Measurements from ENCODE around the gene MRPL32. TPM values are rescaled to one million over a fixed set of nuclear protein-coding genes. Genes with fewer than 3 reads are reported as not detected.

Gene MRPL32
- total RNA-seq, 1 donor from 2014 or later: 56.8 TPM

DNA sequence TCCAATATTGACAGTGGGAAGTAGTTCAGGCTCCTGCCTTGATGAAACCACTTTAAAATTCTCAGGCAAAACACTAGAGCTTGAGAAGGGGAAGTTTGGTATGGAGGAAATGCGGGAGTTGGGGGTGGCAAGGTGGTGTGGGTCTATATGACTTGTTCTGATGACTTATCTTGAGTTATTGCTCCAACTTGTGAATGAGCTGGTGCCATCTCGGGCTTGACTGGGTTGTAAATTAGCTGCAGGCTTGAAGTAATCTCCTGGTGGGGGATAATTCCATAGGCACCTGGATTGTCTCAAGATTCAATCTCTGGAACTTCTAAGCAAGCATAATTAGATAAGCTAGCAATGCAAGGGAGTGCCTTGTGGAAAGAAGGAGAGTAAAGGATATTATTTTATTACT lies 29.0 kb downstream of the MRPL32 start:
- intact Hi-C loops (cut with micrococcal nuclease): no loop called here

DNA sequence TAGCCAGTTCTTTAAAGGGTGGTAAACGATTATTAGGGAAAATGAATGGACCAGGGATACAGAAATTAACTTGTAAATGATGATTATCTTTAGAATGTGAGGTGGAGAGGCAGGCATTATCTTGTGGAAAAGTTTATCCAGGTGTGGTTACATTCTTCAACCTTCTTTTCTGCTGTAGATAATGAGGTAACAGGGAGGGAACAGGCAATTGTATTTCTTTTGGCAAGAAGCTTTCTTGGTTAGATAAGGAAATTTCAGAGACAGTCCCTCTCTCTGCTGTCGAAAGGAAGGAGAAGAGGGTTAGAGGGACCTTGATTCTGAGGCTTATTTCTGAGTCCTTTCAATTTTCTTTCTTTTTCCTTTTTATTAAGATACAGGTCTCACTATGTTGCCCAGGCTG lies 32.1 kb downstream of the MRPL32 start:
- intact Hi-C loops (cut with micrococcal nuclease): loop anchor here (2.0 kb wide), 1 partner anchor 17 kb away; no protein-coding TSS in a partner anchor

DNA sequence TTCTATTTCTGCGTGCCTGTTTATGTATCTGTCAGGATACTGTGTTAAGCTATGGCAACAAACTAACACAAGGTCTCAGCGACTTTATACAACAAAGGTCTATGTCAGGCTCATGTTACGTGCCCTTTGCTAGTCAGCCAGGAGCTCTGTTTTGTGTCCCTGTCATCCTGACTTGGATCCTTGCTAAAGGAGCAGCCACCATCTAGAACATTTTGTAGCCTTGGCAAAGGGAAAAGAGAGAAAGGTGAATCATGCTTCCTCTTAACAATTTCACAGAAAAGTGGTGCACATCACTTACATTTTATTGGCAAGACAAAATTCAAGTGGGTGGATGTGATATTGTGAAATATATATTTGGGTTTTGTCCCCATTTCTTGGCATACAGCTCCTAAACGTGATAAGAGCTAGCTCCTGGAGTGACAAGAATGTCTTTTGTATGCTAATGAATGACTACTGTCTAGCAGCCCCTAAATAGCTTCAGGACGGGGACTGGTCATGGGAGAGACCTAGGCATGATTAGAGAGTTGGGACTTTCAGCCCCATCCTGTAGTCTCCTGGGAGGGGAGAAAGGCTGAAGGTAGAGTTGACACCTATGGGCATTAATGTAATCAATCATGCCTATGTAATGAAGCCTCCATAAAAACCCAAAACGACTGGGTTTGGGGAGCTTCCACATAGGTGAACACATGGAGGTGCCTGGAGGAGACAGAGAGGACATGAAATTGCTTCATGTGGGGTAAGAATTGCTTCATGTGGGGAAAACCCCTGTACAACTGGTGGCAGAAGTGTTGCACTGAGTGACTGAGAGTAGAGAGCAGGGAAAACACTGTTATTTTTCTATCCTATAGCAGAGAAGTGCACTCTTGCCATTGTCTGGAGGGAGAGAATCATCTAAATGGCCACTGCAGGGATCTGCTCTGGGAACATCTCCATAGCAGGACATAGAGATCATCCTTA lies 33.0 kb downstream of the MRPL32 start:
- intact Hi-C loops (cut with micrococcal nuclease): loop anchor here (2.0 kb wide), 1 partner anchor 18 kb away; no protein-coding TSS in a partner anchor

DNA sequence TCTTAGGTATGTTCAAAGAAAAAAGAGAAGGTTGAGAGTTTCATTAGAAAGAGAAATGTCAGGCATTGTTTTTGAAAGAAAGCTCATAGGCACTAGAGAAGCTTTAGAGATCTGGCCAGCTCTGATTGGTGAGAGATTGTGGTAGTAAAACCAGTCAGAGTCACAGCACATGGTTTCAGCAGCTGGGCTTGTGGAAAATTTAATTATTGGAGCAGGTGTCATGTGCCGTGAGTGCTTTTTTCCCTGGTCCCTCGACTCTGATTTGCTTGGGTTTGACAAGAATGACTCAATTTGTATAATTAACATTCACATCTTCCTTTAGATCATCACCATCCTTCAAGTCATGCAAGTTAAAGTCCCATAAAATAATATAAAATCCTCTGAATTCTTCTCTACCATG lies 35.2 kb downstream of the MRPL32 start:
- intact Hi-C loops (cut with micrococcal nuclease): no loop called here

DNA sequence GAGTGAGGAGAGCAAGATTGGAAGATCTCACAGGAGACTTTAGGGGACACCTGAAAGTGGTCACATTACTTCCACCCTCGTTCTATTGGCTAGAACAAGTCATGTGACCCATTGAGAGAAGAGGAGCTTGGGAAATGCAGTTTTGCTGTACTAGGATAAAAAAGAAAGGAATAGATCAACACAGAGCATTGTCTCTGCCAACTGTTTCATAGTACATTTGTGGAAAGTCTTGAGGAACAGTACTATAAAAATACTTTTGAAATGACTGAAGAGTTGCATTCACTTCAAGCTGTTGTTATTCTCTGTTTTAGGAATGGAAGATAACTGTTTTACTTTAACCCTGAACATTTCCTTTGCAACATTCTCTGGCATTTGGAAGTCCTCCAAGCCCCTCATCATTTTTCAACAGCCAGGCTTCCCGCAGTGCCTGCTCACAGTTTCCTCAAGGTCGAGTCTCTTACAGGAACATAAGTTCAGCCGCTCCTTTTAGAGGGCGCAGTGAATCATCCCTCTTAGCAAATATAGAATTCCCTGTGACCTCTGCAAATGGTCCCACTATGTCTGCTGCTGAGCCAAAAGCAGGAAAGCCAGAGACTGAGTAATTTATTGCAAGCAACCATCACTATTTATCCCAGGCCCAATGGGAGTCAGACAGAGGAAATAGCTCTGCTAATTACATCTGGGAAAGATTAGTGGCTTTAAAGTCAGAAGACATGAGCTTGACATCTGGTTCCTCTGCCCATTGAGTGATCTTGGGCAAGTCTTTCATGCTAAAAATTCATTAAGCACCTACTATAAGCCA lies 40.7 kb downstream of the MRPL32 start:
- intact Hi-C loops (cut with micrococcal nuclease): no loop called here

DNA sequence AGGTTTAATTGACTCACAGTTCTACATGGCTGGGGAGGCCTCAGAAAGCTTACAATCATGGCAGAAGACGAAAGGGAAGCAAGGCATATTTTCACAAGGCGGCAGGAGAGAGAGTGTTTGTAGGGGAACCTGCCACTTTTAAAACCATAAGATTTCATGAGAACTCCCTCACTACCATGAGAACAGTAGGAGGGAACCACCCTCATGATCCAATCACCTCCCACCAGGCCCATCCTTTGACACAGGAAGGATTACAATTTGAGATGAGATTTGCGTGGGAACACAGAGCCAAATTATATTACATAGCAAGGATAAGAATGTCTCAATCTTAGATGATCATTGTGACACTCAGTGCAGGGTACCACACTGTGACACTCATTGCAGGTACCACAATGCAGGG lies 44.2 kb downstream of the MRPL32 start:
- intact Hi-C loops (cut with micrococcal nuclease): no loop called here

DNA sequence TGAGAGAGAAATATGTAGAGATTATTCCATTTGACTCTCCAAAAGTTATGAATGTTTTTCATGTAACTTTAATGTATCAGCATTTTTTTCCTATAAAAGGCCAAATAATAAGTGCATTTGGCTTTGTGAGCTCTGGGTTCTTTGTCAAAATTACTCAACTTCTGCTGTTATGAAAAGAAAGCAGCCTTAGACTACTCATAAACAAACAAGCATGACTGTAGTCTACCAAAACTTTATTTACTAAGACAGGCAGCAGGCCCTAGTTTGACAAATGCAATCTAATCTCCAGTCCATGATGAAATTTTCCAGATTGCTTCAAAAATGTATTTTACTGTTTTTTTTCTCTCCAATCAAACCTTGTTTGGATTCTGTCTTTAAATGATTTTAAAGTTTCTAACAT lies 46.3 kb downstream of the MRPL32 start:
- intact Hi-C loops (cut with micrococcal nuclease): no loop called here

DNA sequence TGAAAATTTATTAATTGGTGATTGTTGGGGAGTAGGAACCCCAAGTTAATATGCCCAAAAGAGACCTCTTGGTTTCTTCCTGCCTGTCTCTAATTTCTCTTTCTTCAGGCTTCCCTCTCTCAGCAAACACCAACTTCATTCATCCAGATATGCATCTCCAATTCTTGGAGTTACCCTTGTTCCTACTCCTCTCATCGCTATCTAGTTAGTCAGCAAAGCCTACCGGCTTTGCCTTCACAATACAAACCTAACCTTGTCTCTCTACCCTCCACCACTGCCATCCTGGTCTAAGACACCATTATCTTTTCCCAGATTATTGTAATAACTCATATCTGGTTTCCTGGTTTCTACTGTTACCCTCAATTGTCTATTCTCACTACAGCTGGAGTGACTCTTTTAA lies 47.9 kb downstream of the MRPL32 start:
- intact Hi-C loops (cut with micrococcal nuclease): no loop called here

DNA sequence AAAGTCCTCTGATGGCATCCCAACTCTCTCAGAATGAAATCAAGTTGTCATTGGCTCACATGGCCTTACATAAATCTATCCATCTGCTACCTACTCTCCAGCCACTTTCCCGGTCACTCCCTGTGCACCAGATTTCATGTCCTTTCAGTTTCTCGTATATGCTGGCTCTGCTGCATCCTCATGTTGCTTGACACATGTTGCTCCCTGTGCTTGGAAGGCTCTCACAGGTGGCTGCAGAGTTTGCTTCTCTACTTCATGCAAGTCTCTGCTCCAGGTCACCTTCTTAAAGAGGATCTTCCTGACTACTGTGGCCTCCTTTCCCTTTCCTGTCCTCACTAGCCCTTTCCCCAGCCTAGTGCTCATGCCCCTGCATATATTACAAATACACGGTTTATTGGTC lies 48.3 kb downstream of the MRPL32 start:
- intact Hi-C loops (cut with micrococcal nuclease): no loop called here

DNA sequence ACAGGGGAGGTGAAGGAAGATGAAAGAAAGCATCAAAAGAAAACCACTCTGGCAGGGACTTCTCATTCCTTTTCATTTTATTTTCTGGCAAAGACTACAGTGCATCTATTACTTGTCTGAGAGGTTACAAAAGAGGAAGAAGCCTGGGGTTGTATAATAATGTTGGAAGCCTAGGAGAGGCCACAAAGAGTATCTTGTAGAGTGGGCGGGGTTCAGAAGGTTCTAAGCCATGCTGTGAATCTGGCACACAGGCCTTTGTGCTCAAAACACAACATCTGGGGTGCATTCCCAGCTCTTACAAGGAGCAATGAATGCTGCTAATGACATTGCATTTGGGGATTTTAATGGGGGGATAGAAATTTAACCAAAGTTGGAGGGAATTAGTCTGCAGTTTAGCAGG lies 49.4 kb downstream of the MRPL32 start:
- intact Hi-C loops (cut with micrococcal nuclease): no loop called here

DNA sequence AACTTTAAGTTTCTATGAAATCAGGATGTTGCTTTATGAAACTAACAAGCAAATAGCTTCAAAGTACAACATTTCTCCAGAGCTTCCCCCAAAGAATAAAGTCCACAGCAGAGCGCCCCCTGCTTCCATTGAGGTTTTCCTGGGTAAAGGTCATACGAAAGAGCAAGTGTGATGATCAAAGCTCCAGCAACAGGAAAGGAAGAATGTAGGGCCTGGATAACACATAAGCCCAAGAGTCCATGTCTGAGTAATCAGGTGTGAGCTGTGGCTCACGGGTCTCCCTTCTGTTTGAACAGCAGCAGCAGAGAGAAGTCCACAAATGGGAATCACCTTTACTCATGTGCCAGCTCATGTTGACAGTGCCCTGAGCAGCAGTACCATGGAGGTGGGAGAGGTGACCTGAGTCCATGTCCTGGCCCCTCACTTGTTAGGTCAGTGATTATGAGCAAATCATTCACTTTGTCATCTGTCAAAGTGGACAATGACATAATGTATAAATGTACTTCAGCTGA lies 50.5 kb downstream of the MRPL32 start:
- intact Hi-C loops (cut with micrococcal nuclease): no loop called here

DNA sequence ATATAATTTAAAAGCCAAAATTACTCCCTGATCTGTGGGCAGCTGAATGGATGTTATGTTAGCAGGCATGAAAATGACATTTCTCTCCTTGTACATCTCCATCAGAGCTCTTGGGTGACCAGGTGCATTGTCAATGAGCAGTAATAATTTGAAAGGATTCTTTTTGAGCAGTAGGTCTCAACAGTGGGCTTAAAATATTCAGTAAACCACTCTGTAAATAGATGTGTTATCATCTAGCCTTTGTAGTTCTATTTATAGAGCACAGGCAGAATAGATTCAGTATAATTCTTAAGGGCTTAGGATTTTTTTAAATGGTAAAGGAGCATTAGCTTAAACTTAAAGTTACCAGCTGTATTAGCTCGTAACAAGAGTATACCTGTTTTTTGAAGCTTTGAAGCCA lies 52.0 kb downstream of the MRPL32 start:
- intact Hi-C loops (cut with micrococcal nuclease): no loop called here

DNA sequence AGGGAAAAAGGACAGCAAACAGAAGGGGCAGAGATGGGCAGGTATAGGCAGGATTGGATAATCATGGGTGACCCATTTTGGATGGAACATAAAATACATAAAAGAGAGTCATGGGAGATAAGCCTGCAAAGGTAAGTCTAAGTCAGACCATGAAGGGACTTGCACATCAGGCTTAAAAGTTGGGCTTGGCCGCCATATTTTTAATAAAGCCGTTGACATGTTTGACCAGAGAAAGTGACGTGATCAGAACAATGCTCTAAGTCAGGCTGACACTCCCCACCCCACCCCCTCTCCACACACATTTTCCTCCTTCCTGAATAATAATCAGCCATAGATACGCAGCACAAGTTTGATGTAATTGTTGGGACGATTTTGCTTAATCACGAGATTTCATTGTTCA lies 54.0 kb downstream of the MRPL32 start:
- intact Hi-C loops (cut with micrococcal nuclease): no loop called here

DNA sequence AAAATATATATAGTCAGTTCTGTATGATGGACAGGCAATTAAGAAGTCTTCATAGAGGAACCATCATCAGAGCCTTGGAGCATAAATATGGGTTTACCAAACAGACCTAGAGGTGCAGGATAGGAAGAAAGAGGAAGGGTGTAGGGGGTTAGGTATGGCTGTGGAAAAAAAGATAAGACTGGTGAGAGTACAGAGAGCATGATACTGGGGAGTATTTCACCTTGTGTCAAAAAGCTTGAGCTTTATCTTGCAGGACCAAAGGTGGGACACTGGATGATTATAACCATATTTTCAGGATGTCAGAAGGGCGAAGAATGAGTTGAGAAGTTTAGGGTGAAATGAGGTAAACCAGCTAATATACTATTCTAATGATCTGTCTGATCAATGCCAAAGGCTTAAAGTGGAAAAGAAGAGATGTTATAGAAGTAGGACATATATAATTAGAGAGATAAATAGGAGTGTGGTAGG lies 54.6 kb downstream of the MRPL32 start:
- intact Hi-C loops (cut with micrococcal nuclease): no loop called here

Other genes with a start within 250 kb of the MRPL32 start
- 3.7 and 4.1 TPM in 2 replicates for gene C7orf25, start 20.3 kb upstream of the MRPL32 start, total RNA-seq
- gene PSMA2, start 202 bp upstream of the MRPL32 start, total RNA-seq: 139 and 145 TPM in 2 replicates
- not detected in 2 replicates for gene HECW1, start 180.3 kb downstream of the MRPL32 start, total RNA-seq

Measured in T-helper 1 cell treated with Interleukin-12 subunit alpha and Interleukin-12 subunit beta and Interleukin-4 antibody, amounts not matched to agents 30 ng/mL and 1 ng/mL, for 36 hours (primary cell).